Activated CD8-positive, alpha-beta memory T cell treated with anti-CD3 and anti-CD28 coated beads for 36 hours (primary cell): Measurements from ENCODE around the gene ETV4. TPM values are rescaled to one million over a fixed set of nuclear protein-coding genes. Genes with fewer than 3 reads are reported as not detected.

ENCODE experiments used
- CTCF ChIA-PET: fragments of 350-600 bp; sonication (Branson Sonifier 250); formaldehyde crosslinking; loops from one replicate; lab custom pipeline; 2021; ENCODE audit warnings: antibody characterized with exemption; lab: Charles Lee
- POLR2A ChIA-PET: fragments of 350-600 bp; sonication (Branson Sonifier 250); formaldehyde crosslinking; loops from one replicate; lab custom pipeline; 2021; ENCODE audit warnings: antibody characterized with exemption; lab: Charles Lee
- total RNA-seq, 2 experiments: library from RNA; stranded (reverse); gene quantifications; one replicate each; pipeline ENCODE4 v1.2.3, GENCODE V29; 2021

The ETV4 gene
- total RNA-seq, 2 experiments from 2014 or later = 9.8 to 10.0 TPM

GRCh38 chr17:43574896-43575525 lies 28.9 kb upstream of the ETV4 start:
- CTCF ChIA-PET = interaction anchor here (1.1 to 1.8 kb wide), 2 partner anchors 11 to 120 kb away, joined by 3 to 6 read pairs; no protein-coding TSS in a partner anchor
- POLR2A ChIA-PET = no interaction called here

GRCh38 chr17:43574348-43574747 lies 28.2 kb upstream of the ETV4 start:
- ChIA-PET CTCF (interaction anchor here (0.6 to 1.8 kb wide), 3 partner anchors 12 to 382 kb away, joined by 3 to 6 read pairs (median 3); no protein-coding TSS in a partner anchor), POLR2A (interaction anchor here (0.5 kb wide), 1 partner anchor 495 kb away, joined by 6 read pairs; no protein-coding TSS in a partner anchor)

- POLR2A ChIA-PET = interaction anchor here (0.5 kb wide), 1 partner anchor 496 kb away, joined by 6 read pairs; no protein-coding TSS in a partner anchor
- CTCF ChIA-PET = interaction anchor here (0.6 to 1.8 kb wide), 4 partner anchors 12 to 383 kb away, joined by 3 to 6 read pairs (median 4); no protein-coding TSS in a partner anchor
Observed at GRCh38 chr17:43573579-43574321, 27.6 kb upstream of the ETV4 start.

GRCh38 chr17:43572368-43572980 lies 26.3 kb upstream of the ETV4 start:
- ChIA-PET POLR2A (no interaction called here), CTCF (interaction anchor here (0.5 to 1.7 kb wide), 2 partner anchors 22 to 188 kb away, joined by 3 to 4 read pairs; no protein-coding TSS in a partner anchor)

GRCh38 chr17:43570518-43570928 lies 24.4 kb upstream of the ETV4 start:
- POLR2A ChIA-PET = interaction anchor here (0.6 kb wide), 1 partner anchor 128 kb away, joined by 4 read pairs; no protein-coding TSS in a partner anchor
- CTCF ChIA-PET = interaction anchor here (0.8 to 1.5 kb wide), 2 partner anchors 9 to 103 kb away, joined by 3 to 8 read pairs; no protein-coding TSS in a partner anchor

- CTCF ChIA-PET = interaction anchor here (1.2 kb wide), 1 partner anchor 9 kb away, joined by 3 read pairs; no protein-coding TSS in a partner anchor
- POLR2A ChIA-PET = no interaction called here
Observed at GRCh38 chr17:43568506-43569082, 22.5 kb upstream of the ETV4 start.

GRCh38 chr17:43563600-43564594 lies 17.8 kb upstream of the ETV4 start:
- POLR2A ChIA-PET = no interaction called here
- CTCF ChIA-PET = interaction anchor here (1.0 kb wide), 1 partner anchor 110 kb away, joined by 3 read pairs; no protein-coding TSS in a partner anchor

- ChIA-PET CTCF (interaction anchor here (1.0 to 1.4 kb wide), 2 partner anchors 14 to 111 kb away, joined by 3 to 4 read pairs; no protein-coding TSS in a partner anchor), POLR2A (no interaction called here)
Observed at GRCh38 chr17:43562679-43563599, 16.8 kb upstream of the ETV4 start.

GRCh38 chr17:43560461-43561427 lies 14.6 kb upstream of the ETV4 start:
- POLR2A ChIA-PET = no interaction called here
- CTCF ChIA-PET = no interaction called here

- POLR2A ChIA-PET = no interaction called here
- CTCF ChIA-PET = no interaction called here
Observed at GRCh38 chr17:43559161-43559816, 13.1 kb upstream of the ETV4 start.

- ChIA-PET CTCF (interaction anchor here (0.5 kb wide), 1 partner anchor 119 kb away, joined by 5 read pairs; no protein-coding TSS in a partner anchor), POLR2A (no interaction called here)
Observed at GRCh38 chr17:43558805-43559160, 12.6 kb upstream of the ETV4 start.

GRCh38 chr17:43556292-43556691 lies 10.2 kb upstream of the ETV4 start:
- CTCF ChIA-PET = no interaction called here
- POLR2A ChIA-PET = no interaction called here

GRCh38 chr17:43554857-43555256 lies 8.7 kb upstream of the ETV4 start:
- POLR2A ChIA-PET = no interaction called here

GRCh38 chr17:43553573-43553972 lies 7.4 kb upstream of the ETV4 start:
- CTCF ChIA-PET = no interaction called here
- POLR2A ChIA-PET = interaction anchor here (0.6 kb wide), 1 partner anchor 311 kb away, joined by 3 read pairs; no protein-coding TSS in a partner anchor

More at GRCh38 chr17:43554857-43555256, 8.7 kb upstream of the ETV4 start:
- CTCF ChIA-PET = no interaction called here

- POLR2A ChIA-PET = interaction anchor here (0.5 kb wide), 1 partner anchor 19 kb away, joined by 3 read pairs; no protein-coding TSS in a partner anchor
- CTCF ChIA-PET = no interaction called here
Observed at GRCh38 chr17:43552229-43552837, 6.2 kb upstream of the ETV4 start.
